22Rv1 (cell line): Measurements from ENCODE around the gene LGALS1.

ENCODE experiments used
- CTCF ChIP-seq: fragments of 450-650 bp; IDR thresholded peaks from 2 replicates; pipeline ENCODE4 v1.5.1; 2017; ENCODE audit warnings: mild to moderate bottlenecking
- ZFX ChIP-seq: fragments of 450-650 bp; IDR thresholded peaks from 2 replicates; pipeline ENCODE4 v1.6.1; 2017; ENCODE audit warnings: antibody characterized with exemption, borderline replicate concordance

DNA sequence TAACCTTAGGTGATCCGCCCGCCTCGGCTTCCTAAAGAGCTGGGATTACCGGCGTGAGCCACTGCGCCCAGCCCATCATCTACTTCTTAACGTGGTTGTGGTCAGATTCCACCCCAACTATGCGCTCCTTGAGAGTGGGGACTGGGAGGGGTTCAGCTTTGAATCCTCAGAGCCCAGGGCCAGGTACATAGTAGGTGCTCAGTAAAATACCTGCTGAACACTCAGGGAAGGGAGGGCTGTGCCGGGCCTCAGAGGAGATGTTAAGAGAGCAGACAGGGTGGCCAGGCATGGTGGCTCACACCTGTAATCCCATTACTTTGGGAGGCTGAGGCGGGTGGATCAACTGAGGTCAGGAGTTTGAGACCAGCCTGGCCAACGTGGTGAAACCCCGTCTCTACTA, 1.2 kb upstream of the LGALS1 start:
- TF ChIP-seq CTCF, result no peak
- no peak for TF ChIP-seq ZFX
